Adrenal gland (tissue), 12 donors: ENCODE measurements around the gene MEPCE. TPM values are rescaled to one million over a fixed set of nuclear protein-coding genes. Genes with fewer than 3 reads are reported as not detected.

Experiments
- DNase-seq, 7 donors: peaks; one replicate each; pipeline ENCODE4 v3.0.0-alpha.2; 2019 to 2020
- H3K27ac ChIP-seq, 5 donors: fragments of 200-600 bp; sonication (generic) in 4 of 5; 1 replicate in 3 of 5; 2 replicates in 2 of 5; pipeline versions ENCODE4 v1.5.1 to v1.8.0; 2016 to 2020; ENCODE audit warnings: mild to moderate bottlenecking in 1 of 5
- H3K27me3 ChIP-seq: fragments of 200-600 bp; 2 replicates; pipeline ENCODE4 v1.8.0; 2021
- H3K36me3 ChIP-seq, 2 donors: fragments of 200-600 bp; replicated peaks in 1 of 2; 1 replicate in 1 of 2; 2 replicates in 1 of 2; pipeline versions ENCODE4 v1.5.1 to v1.8.0; 2018 to 2022
- H3K4me1 ChIP-seq, 2 donors: fragments of 200-600 bp; replicated peaks in 1 of 2; 1 replicate in 1 of 2; 2 replicates in 1 of 2; pipeline versions ENCODE4 v1.5.1 to v1.8.0; 2018 to 2021
- H3K4me3 ChIP-seq, 4 donors: fragments of 200-600 bp; sonication (generic) in 3 of 4; one replicate each; pipeline ENCODE4 v1.5.1; 2016 to 2018
- H3K9me3 ChIP-seq, 3 donors: fragments of 200-600 bp; sonication (generic) in 1 of 3; replicated peaks in 1 of 3; 1 replicate in 2 of 3; 2 replicates in 1 of 3; pipeline versions ENCODE4 v1.5.1 to v1.8.0; 2016 to 2021
- CTCF ChIP-seq, 6 experiments: fragments of 450-650 bp in 4 of 6; fragments of 200-600 bp in 2 of 6; sonication (generic) in 1 of 6; IDR thresholded peaks; 1 replicate in 5 of 6; 2 replicates in 1 of 6; pipeline versions ENCODE4 v1.5.1 to v1.8.0; 2016 to 2021; ENCODE audit warnings: antibody characterized with exemption in 6 of 6, mild to moderate bottlenecking in 2 of 6, moderate library complexity in 1 of 6
- POLR2A ChIP-seq, 2 donors: fragments of 450-650 bp; IDR thresholded peaks; one replicate each; pipeline ENCODE4 v1.6.1; 2017; ENCODE audit warnings: antibody characterized with exemption in 2 of 2, mild to moderate bottlenecking in 2 of 2, moderate library complexity in 1 of 2
- WGBS, 4 donors: extraction: QIAGEN DNeasy Blood & Tissue Kit in 2 of 4; methylation state at CpG; one replicate each; pipeline versions ENCODE4 v1.1.5 to v1.1.7; 2013 to 2017; 5-methylcytosine and 5-hydroxymethylcytosine counted together
- intact Hi-C, 2 donors: fragments of 100-400 bp; cut with DNase I; formaldehyde crosslinking; loops; one replicate each; pipeline versions ENCODE4 v1.14.1 to v1.15.0; 2022 to 2023
- polyA plus RNA-seq, 3 donors: library from polyadenylated mRNA; stranded (reverse); fragments of 200-250 nt in 2 of 3; fragments of 350-450 nt in 1 of 3; fragmentation: Illumina TruSeq in 1 of 3; extraction: RNeasy Lipid Tissue Mini Kit (QIAGEN cat#74804) in 1 of 3; gene quantifications; one replicate each; pipeline ENCODE4 v1.2.3, GENCODE V29; 2013 to 2014
- total RNA-seq, 9 donors: library from RNA; depleted of rRNA in 4 of 9; stranded (reverse); fragments of >200 nt in 4 of 9; fragments of 120-200 nt in 1 of 9; fragmentation: NEBNext Ultra II Directional in 1 of 9; extraction: Animal tissue kit (Norgen Biotek cat#: 25700) in 1 of 9; gene quantifications; one replicate each; pipeline versions ENCODE4 v1.1.0 to v1.2.4, GENCODE V29; 2013 to 2023
- donor health status: healthy with polysubstance abuse.
- donor health status: Bipolar disorder and iron deficiency.
- donor health status: DM: yes; HTN: yes; CAD: no.
- donor health status: DM: no; HTN: no; CAD: no.
- donor health status: DM: no; HTN: no; CAD: no.
- donor health status: DM: yes; HTN: yes; CAD: no.

The MEPCE gene
- total and polyA plus RNA-seq, 12 donors = 24.8 to 76.8 (median 51.8) TPM

GRCh38 chr7:100384628-100385294 lies 44.9 kb upstream of the MEPCE start:
- Histone ChIP-seq H3K36me3 (no peaks in the 10 kb centered on the region), H3K27me3 (no peaks in the 10 kb centered on the region), H3K9me3 (no peaks in the 10 kb centered on the region), H3K4me3 (no peak overlapping the region), H3K4me1 (peaks cover 0 to 6% of the 10 kb centered on the region in 2 donors), H3K27ac (peak overlapping the region in 1 of 5 donors; percentile 23)
- no peak for DNase-seq
- TF ChIP-seq CTCF (IDR thresholded peaks at IDR 0.05) (no peak), POLR2A (IDR thresholded peaks at IDR 0.05) (no peak)
- 71 to 74% (median 74%) methylated on average over 6 of the region's 6 CpGs for WGBS, 4 donors
- intact Hi-C loops = no loop called here

- WGBS, 4 donors = 42 to 51% (median 43%) methylated on average over 5 of the region's 5 CpGs
- no peaks in the 10 kb centered on the region for H3K36me3 ChIP-seq
- intact Hi-C loops = no loop called here
These were observed 42.7 kb upstream of the MEPCE start for GRCh38 chr7:100386940-100387339.

GRCh38 chr7:100387695-100388094 lies 41.9 kb upstream of the MEPCE start:
- TF ChIP-seq POLR2A (IDR thresholded peaks at IDR 0.05) (no peak), CTCF (IDR thresholded peaks at IDR 0.05) (no peak)
- WGBS, 4 donors = 62 to 72% (median 67%) methylated on average over 2 of the region's 2 CpGs
- intact Hi-C loops = no loop called here
- Histone ChIP-seq H3K4me3 (no peak overlapping the region), H3K27ac (no peak overlapping the region), H3K27me3 (no peaks in the 10 kb centered on the region), H3K4me1 (peaks cover 0 to 6% of the 10 kb centered on the region in 2 donors), H3K9me3 (no peaks in the 10 kb centered on the region), H3K36me3 (no peaks in the 10 kb centered on the region)
- DNase-seq = no peak

More at GRCh38 chr7:100386940-100387339, 42.7 kb upstream of the MEPCE start:
- Histone ChIP-seq H3K27me3 (no peaks in the 10 kb centered on the region), H3K27ac (no peak overlapping the region), H3K9me3 (no peaks in the 10 kb centered on the region), H3K4me3 (no peak overlapping the region), H3K4me1 (peaks cover 0 to 6% of the 10 kb centered on the region in 2 donors)
- no peak for DNase-seq
- TF ChIP-seq POLR2A (IDR thresholded peaks at IDR 0.05) (no peak), CTCF (IDR thresholded peaks at IDR 0.05) (no peak)

GRCh38 chr7:100389437-100390088 lies 40.1 kb upstream of the MEPCE start:
- Histone ChIP-seq H3K36me3 (no peaks in the 10 kb centered on the region), H3K27me3 (no peaks in the 10 kb centered on the region), H3K4me1 (peaks cover 0 to 6% of the 10 kb centered on the region in 2 donors), H3K4me3 (no peak overlapping the region), H3K27ac (no peak overlapping the region), H3K9me3 (no peaks in the 10 kb centered on the region)
- DNase-seq = no peak
- intact Hi-C loops = no loop called here
- TF ChIP-seq POLR2A (IDR thresholded peaks at IDR 0.05) (no peak), CTCF (IDR thresholded peaks at IDR 0.05) (no peak)
- WGBS, 4 donors = 56 to 81% (median 65%) methylated on average over 5 to 9 of the region's 9 CpGs
